Measurements from ENCODE around the gene WNT11.
A peak's percentile ranks its signal among the peaks of the same experiment; 100 is the strongest.

The WNT11 gene

GRCh38 chr11:76218449-76219178 is 12.3 kb upstream of the WNT11 start:
- no peak for DNase-seq (ENCODE audit: low read depth in 2 of 2)

- no peak for DNase-seq (ENCODE audit: low read depth in 2 of 2)
Observed at GRCh38 chr11:76217653-76218160, 11.4 kb upstream of the WNT11 start.

- DNase-seq (ENCODE audit: low read depth in 2 of 2), result no peak
Observed at GRCh38 chr11:76216536-76217325, 10.4 kb upstream of the WNT11 start.

DNA sequence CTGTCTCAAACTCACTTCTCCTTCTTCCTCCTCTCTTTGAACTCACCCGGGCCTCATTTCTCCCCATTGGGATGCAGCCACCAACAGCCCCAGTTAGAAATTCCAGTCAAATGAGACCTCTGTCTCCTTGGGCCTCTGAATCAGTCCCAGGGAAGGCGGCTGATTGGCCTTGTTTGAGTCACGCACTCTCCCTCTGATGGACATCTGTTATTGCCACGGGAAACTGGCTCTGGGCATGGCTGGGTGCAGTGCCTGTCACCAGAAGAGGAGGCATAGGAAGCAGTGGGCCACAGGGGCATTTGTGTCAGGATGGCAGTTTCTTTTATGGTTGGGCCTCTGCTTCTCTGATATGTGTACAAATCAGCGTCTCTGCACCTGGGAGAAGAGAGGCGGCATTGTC is 9.6 kb upstream of the WNT11 start:
- DNase-seq (ENCODE audit: low read depth in 2 of 2), result no peak

GRCh38 chr11:76214968-76215548 is 8.8 kb upstream of the WNT11 start:
- no peak for DNase-seq (ENCODE audit: low read depth in 2 of 2)

GRCh38 chr11:76214186-76214585 is 7.9 kb upstream of the WNT11 start:
- no peak for DNase-seq (ENCODE audit: low read depth in 2 of 2)

- no peak for DNase-seq (ENCODE audit: low read depth in 2 of 2)
Observed at GRCh38 chr11:76212086-76213035, 6.1 kb upstream of the WNT11 start.

GRCh38 chr11:76210931-76211851 is 4.9 kb upstream of the WNT11 start:
- DNase-seq (ENCODE audit: low read depth in 2 of 2), result no peak

DNA sequence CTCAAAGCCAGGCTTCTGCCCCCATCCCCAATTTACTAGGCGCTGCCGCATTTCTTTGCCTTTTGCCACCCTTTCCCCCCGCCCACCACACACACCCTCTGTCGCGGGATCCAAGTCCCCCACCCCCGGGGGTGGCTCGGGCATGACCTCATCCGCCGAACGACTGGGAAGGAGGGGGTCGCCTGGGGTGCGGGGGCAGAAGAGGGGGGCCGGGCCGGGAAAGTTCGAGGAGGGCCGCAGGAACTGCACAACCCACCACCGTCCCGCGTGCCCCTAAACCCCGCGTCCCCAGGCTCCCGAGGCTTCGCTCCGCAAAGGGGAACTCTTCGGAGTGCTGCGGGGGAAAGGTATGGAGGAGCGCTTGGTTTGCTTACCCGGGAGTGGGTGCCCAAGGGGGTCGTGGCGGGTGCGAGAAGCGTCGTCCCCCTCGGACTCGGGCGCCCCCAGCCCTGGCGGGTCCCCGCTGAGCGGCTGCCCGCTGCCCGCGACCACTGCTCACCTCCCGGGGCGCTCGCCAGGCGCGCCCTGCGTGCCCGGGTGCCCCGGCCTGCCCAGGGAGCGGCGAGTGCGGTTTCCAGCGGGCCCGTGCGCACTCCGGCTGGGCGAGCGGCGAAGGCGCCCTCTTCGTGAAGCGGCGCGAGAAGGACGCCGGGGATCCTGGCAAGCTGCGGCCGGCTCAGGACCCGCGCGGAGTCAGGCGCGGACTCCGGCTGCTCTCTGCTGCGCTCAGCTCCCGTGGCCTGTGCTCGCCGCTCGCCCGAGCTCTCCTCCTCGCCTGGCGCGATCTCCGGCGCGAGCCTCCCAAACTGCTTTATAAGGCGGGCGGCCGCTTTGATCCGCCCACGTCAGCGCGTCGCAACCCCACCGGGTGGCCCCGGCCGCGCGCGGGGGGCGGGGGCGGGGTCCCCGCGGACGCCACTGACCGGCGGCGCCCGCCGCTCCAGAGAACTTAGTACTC is 4.0 kb upstream of the WNT11 start:
- DNase-seq (ENCODE audit: low read depth in 2 of 2), result peak in 1 of 2 experiments; percentile 22

DNA sequence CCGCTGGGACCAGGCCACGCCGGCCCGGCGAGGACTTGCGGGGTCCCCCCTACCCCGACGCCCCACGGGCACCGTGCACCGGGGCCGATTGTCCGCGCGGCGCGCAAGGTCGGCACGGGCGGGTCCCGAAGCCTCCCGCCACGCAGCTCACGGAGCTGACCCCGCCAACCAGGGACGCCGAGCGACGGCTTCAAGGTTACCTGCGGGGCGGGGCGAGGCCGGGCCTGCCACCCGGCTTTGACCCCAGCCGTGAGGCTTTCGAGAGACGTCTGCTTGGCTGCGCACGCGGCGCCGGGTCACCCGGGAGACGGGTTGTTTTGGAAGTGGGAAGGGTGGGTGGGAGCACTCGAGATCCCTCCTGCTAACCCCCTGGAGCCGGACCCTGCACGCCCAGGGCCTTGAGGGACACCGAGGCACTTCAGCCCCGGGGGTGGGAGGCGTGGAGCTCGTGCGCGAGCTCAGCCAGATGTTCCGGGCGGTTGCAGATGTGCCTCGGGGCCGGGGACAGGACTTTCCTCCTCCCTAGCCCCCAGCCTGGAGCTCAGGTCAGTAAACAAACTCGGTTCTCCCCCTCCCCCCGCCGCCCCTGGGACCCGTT is 3.2 kb upstream of the WNT11 start:
- no peak for DNase-seq (ENCODE audit: low read depth in 2 of 2)

- DNase-seq (ENCODE audit: low read depth in 2 of 2), result no peak
Observed at GRCh38 chr11:76208438-76209374, 2.4 kb upstream of the WNT11 start.

GRCh38 chr11:76207642-76208401 is 1.5 kb upstream of the WNT11 start:
- DNase-seq (ENCODE audit: low read depth in 2 of 2), result peak; percentile 43 to 55

- no peak for DNase-seq (ENCODE audit: low read depth in 2 of 2)
Observed at GRCh38 chr11:76206077-76206326, 300 bp downstream of the WNT11 start.

GRCh38 chr11:76205252-76206076 is 838 bp downstream of the WNT11 start:
- DNase-seq (ENCODE audit: low read depth in 2 of 2), result no peak

DNA sequence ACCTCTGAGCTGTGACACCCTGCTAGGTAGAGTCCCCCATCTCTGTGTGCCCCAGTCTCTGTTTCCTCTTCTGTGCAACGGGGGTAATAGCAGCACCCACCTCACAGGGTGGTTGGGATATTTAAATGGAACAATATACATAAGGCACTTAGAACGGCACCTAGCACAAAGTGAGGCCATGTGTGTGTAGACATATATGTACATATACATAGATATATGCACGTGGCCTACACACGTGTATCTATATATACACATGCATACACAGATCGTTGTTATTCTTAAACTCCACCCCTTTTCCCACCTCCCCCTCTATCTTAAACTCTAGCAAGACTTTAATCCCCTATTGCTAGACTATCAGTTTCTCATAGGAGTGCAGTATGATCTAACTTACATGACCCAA is 2.4 kb downstream of the WNT11 start:
- no peak for DNase-seq (ENCODE audit: low read depth in 2 of 2)

Measured in fibroblast of skin of left biceps (primary cell).